ENCODE results near the gene ZNF580.

The ZNF580 gene

GRCh38 chr19:55622242-55622969 is 18.4 kb upstream of the ZNF580 start:
- in situ Hi-C loops (cut with HindIII; ENCODE audit: low sequenced_read_pairs): loop anchor here (5.0 to 10.0 kb wide), 2 partner anchors 95 to 448 kb away; no protein-coding TSS in a partner anchor

DNA sequence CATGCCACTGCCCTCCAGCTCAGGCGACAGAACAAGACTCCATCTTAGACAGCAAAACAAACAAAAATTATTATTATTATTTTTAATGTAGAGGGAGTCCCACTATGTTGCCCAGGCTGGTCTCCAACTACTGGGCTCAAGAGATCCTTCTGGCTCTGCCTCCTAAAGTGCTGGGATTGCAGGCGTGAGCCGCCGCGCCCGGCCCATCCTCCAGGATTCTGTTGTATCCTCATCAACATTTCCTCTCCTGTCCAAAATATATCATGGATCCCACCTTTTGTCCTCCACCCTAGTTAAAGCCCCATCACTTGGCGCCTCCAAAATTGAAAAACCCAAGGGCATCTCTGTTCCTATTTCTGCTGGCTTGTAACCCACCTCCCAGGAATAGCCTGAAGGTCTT is 17.7 kb upstream of the ZNF580 start:
- in situ Hi-C loops (cut with HindIII; ENCODE audit: low sequenced_read_pairs): loop anchor here (5.0 to 10.0 kb wide), 2 partner anchors 96 to 448 kb away; no protein-coding TSS in a partner anchor

GRCh38 chr19:55623561-55623960 is 17.2 kb upstream of the ZNF580 start:
- in situ Hi-C loops (cut with HindIII; ENCODE audit: low sequenced_read_pairs): loop anchor here (5.0 to 10.0 kb wide), 2 partner anchors 96 to 449 kb away; no protein-coding TSS in a partner anchor

DNA sequence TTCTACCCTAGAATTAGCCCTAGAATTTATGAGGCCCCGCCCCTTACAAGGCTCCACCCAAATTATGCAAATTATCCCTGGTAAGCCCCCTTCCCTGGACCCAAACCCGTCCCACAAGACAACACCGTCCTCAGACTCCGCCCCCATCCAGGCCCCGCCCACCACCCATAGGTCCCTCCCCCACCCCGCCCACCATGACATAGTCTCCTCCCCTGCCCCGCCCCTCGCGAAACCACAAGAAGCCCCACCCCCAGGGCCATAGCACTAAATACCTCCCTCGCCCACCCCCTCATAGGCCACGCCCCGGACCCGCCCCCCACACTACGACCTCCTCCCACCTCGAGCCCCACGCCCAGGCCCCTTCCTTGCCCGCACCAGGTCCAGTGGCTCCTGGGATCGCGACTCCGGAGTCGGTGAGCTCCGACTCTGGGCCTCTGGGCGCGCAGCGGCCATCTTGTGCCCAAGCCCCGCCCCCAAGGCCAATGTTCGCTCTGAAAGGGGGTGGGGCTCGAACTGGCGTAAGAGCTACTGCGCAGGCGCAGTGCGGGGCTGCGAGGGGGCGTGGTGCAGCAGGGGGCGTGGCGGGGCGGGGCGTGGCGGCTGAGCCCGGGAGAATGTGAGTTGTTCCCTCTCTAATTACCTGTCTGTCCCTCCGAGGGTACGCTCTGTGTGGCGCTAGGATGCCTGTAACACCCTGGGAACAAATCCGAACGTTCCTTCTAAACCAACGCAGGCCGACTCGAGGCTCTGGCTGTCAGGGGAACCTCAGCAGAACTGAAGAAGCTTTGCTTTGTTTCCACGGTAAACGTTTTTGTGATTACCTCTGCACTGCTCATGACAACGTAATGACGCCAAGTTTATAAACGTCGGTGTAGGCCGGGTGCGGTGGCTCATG is 16.4 kb upstream of the ZNF580 start, which contains the start of gene ZNF784:
Gene ZNF784, minus strand, starts transcription at position 458 of the 895 bp plus-strand sequence. Its CDS starts 5 bp downstream, at position 453.
- in situ Hi-C loops (cut with HindIII; ENCODE audit: low sequenced_read_pairs): loop anchor here (5.0 to 10.0 kb wide), 2 partner anchors 97 to 450 kb away; no protein-coding TSS in a partner anchor

GRCh38 chr19:55625004-55625326 is 15.8 kb upstream of the ZNF580 start:
- in situ Hi-C loops (cut with HindIII; ENCODE audit: low sequenced_read_pairs): loop anchor here (10.0 kb wide), 1 partner anchor 450 kb away; no protein-coding TSS in a partner anchor

DNA sequence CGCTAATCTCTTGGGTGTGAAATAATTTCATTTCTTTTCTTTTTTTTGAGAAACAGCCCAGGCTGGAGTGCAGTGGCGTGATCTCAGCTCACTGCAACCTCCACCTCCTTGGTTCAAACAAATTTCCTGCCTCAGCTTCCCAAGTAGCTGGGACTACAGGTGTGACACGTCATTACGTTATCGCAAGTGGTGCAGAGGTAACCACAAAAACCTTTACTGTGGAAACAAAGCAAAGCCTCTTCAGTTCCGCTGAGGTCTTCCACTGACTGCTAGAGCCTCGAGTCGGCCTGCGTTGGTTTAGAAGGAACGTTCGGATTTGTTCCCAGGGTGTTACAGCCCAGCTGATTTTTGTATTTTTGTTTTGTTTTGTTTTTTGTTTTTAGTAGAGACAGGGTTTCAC is 14.5 kb upstream of the ZNF580 start:
- in situ Hi-C loops (cut with HindIII; ENCODE audit: low sequenced_read_pairs): loop anchor here (10.0 kb wide), 1 partner anchor 452 kb away; no protein-coding TSS in a partner anchor

DNA sequence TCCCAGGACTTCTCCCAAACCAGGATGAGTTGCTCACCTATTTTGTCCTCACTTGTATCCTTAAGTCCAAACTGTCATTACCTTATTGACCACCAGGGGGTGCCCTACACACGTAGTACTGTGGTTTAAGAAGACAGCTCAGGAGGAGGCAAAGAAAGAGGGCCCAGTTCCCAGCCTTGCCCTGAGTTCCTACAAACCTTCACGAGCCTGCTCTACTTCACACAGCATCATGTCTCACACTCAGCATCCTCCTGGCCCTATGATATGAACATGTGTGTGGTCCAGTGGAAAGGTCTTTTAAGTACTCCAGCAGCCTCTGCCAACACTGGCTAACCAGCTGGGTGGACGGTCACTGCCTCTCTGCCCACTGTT is 8.4 kb upstream of the ZNF580 start:
- in situ Hi-C loops (cut with HindIII; ENCODE audit: low sequenced_read_pairs): no loop called here

- in situ Hi-C loops (cut with HindIII; ENCODE audit: low sequenced_read_pairs): no loop called here
Observed at GRCh38 chr19:55633861-55634260, 6.9 kb upstream of the ZNF580 start.

DNA sequence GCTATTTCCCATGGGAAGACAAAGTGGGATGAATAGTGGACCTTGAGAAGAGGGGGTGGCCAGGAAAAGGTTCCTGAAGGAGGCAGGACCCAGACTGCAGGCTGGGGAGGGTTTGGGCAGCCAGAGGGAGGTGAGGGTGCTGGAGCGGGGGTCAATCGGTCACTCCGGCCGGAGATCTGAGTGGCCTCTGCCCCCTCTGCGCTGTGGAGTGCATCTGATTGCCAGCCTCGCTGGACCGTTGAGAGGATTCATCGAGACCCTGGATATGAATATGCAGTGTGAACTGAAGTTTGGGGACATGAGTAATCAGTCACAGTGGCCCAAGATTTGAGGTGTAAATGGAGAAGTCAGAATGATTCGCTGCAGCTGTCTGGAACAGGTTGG is 5.5 kb upstream of the ZNF580 start:
- in situ Hi-C loops (cut with HindIII; ENCODE audit: low sequenced_read_pairs): no loop called here

GRCh38 chr19:55635856-55636440 is 4.9 kb upstream of the ZNF580 start:
- in situ Hi-C loops (cut with HindIII; ENCODE audit: low sequenced_read_pairs): no loop called here

DNA sequence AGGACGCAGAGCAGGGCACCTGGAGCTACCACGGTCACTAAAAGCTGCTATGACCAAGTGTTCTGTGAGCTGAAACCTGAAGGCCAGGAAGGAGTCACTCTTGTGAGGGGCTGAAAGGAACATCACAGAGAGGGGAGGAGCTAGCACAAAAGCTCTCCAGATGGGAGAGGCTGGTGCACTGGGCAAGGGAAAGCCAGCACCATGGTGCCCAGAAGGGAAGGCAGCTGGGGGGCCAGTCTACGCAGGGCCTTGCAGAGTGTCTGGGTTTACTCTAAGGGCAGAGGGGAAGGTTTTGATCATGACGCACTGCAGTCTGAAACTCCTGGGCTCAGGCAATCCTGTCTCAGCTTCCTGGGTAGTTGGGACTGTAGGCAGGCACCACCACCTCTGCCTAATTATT is 4.1 kb upstream of the ZNF580 start:
- in situ Hi-C loops (cut with HindIII; ENCODE audit: low sequenced_read_pairs): no loop called here

- in situ Hi-C loops (cut with HindIII; ENCODE audit: low sequenced_read_pairs): no loop called here
Observed at GRCh38 chr19:55637534-55637933, 3.3 kb upstream of the ZNF580 start.

- in situ Hi-C loops (cut with HindIII; ENCODE audit: low sequenced_read_pairs): no loop called here
Observed at GRCh38 chr19:55638864-55639359, 1.9 kb upstream of the ZNF580 start.

GRCh38 chr19:55640043-55640576 is 692 bp upstream of the ZNF580 start:
- in situ Hi-C loops (cut with HindIII; ENCODE audit: low sequenced_read_pairs): no loop called here

DNA sequence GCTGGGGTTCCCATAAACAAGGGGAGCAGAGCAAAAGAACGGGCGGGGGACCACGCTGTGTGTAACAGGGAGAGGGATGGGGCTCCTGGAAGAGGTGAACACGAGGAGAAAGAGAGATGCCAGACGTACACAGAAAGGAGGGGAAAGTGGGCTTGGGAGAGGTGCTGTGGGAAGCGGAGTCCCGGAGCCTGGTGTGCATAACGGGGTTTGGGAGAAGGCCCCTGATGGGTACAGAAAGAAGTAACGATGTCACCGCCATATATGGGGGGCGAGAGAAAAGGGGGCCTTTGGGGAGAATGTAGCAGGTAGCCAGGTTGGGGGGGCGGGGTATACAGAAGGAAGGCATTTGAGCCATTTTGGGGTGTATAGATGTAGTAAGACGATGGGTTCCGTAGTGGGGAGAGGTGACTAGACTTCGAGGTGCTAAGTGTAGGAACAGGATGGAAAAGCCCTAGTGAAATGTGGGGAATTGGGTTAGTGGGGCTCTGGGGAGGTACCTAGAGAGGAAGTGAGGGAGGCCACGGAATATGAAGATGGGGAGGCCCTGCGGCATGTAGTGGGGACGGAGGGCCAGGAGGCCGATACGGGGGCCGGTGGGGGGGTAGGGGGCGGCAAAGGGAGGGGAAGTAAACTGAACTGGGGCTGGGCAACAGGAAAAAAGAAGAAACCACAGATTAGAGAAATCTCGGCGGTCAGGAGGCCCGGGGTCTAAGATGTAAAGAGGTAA is 787 bp downstream of the ZNF580 start:
- in situ Hi-C loops (cut with HindIII; ENCODE audit: low sequenced_read_pairs): no loop called here

DNA sequence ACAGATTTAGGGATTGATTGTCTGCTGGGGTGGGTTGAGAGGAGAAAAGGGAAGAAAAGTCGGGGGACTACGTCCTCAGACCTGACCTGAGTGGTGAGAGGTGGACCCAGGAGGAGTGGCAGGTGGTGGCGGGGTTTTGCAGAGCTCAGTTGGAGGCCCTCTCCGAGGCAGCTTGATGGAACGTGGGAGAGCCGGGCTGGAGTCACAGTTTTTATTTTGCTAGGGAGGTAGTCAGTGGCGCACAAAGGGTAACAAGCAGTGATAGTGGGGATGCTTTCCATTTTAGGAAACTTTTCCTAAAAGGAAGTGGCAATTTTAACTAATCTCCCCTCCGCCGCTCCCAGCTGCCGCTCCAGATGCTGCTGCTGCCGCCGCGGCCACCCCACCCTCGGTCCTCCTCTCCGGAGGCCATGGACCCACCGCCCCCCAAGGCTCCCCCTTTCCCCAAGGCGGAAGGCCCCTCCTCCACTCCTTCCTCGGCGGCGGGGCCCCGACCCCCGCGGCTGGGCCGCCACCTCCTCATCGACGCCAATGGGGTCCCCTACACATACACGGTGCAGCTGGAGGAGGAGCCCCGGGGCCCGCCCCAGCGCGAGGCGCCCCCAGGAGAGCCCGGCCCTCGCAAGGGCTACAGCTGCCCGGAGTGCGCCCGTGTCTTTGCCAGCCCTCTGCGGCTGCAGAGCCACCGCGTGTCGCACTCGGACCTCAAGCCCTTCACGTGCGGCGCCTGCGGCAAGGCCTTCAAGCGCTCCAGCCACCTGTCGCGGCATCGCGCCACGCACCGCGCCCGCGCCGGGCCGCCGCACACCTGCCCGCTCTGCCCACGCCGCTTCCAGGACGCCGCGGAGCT is 1.6 kb downstream of the ZNF580 start:
- in situ Hi-C loops (cut with HindIII; ENCODE audit: low sequenced_read_pairs): no loop called here

DNA sequence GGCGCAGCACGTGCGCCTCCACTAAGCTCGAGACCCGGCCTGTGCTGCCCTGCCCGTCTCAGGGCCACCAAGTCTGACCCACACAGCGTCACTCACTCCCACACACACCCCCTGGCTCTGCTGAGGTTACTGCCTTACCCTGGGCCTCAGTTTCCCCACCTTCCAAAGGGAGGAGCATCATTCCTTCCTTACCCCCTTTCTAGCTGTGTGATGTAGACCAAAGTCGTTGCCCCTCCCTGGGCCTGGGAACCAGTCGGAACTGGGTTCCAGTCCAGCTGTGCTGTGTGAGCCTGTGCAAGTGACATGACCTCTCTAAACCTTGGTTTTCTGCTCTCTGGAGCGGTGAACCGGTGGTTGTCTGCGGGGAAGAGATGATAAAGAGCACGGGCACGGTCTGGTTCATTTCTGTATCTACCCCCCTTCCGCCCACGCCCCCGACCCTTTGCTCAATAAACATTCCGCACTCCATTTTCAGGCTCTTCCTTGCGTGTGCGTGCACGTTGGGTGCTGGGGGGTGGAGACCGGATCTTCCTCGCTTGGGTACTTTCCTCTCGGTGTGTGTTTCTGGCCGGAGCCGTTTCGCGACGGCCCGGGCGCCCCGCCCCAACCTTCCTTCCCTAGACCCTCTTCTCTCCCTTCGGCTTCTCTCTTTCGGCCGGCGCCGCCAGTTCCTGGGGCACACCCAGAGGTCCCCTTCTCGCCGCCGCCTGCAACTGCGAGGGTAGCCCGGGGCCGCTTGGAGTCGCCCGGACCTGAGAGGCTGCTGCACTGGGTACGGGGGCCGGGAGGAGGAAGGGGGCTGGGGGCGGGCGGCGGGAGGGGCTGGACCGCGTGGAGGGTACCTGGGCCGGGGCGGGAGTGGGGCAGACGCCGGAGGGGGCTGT is 2.4 kb downstream of the ZNF580 start, which contains the start of gene ZNF581:
Gene ZNF581, plus strand, starts transcription at position 647 of the 884 bp plus-strand sequence. CDS start 923 bp downstream, outside the sequence.
- in situ Hi-C loops (cut with HindIII; ENCODE audit: low sequenced_read_pairs): no loop called here

- in situ Hi-C loops (cut with HindIII; ENCODE audit: low sequenced_read_pairs): no loop called here
Observed at GRCh38 chr19:55643887-55644176, 3.0 kb downstream of the ZNF580 start.

All from DLD1 (cell line).